ELF-1 (cell line): ENCODE measurements around the gene THSD4.
A peak's percentile ranks its signal among the peaks of the same experiment; 100 is the strongest.
"Not testable (repeated sequence)": the region's sequence is repeated elsewhere in the genome, so short reads cannot be mapped to it uniquely, and the experiment has no call there.

ENCODE experiments used
- DNase-seq: peaks from one replicate; pipeline ENCODE4 v3.0.0-alpha.2; 2016; ENCODE audit warnings: low read depth, low spot score

Gene THSD4

DNA sequence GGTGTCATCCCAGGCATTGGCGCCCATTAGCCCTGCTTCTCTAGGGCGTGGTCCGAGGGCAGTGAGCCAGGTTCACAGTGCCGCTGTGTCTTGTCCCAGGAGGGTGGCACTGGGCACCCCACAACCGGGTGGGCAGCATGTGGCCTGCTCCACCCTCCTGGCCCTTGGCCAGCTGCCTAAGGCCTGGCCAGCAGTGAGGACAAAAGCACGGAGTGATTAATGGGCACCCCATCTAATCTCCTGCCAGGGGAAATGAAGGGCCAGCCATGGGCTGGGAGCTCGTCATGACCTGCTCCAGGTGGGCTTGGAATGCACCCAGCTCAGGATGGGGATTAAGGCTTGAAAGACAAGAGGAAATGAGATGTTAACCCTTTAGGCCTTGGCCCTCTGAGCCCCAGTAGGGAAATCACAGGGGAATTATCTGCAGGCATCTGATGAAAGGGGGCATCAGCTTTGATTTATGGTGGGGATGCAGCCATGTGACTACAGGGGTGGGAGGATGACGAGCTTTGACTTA, 5.2 kb downstream of the THSD4 start:
- DNase-seq: no peak

DNA sequence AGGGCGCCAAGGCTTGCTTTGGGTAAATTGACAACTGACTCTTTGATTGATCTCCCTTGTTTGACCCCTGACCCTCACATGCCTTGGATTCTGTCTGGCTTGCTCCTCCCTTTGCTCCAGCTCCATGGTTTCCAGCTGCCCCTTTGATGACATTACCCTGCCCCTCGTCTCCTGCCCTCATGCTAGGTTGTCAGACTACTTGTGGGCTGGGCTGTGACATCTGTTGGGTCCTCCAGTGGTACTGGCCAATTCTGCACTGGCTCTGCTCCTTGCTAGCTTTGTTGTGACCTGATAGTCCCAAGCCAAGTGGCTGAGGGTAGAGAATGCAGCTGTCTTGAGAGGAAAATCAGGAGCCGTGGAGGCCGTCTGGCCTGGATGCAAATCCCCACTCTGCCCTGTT, 6.2 kb downstream of the THSD4 start:
- DNase-seq: peak; percentile 87

DNA sequence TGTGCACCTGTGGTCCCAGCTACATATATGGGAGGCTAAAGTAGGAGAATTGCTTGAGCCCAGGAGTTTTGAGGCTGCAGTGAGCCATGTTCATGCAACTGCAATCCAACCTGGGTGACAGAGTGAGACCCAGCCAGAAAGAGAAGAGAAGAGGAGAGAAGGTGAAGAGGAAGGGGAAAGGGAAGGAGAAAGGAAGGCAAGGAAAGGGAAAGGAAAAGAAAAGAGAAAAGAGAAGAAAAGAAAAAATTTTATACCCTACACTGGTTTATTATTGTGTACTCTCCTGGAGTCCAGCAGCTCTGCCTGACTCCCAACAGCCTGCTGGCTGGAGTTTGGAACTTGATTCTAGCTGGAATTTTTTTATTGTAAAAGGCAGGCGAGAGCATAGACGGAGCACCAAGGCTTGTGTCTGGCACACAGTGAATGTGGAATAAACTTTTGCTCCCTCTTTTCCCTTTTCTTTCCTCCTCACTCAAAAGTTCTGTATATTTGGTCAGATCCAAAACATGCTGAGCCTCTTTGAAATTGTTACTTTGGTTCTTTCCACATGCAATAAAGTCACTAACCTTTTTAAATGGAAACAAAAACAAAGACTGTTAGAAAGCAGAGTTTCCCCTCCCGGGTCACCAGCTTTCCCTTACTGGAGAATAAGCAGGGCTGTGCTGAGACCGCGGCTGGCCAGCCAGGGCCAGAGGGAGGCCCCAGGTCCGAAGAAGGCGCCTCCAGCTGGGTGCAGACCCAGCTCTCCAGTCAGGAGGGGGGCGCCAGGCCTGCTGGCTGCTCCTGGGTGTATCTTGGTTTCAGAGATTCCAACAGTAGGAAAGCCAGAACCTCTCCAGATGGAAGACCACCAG, 9.9 kb downstream of the THSD4 start:
- no peak for DNase-seq

DNA sequence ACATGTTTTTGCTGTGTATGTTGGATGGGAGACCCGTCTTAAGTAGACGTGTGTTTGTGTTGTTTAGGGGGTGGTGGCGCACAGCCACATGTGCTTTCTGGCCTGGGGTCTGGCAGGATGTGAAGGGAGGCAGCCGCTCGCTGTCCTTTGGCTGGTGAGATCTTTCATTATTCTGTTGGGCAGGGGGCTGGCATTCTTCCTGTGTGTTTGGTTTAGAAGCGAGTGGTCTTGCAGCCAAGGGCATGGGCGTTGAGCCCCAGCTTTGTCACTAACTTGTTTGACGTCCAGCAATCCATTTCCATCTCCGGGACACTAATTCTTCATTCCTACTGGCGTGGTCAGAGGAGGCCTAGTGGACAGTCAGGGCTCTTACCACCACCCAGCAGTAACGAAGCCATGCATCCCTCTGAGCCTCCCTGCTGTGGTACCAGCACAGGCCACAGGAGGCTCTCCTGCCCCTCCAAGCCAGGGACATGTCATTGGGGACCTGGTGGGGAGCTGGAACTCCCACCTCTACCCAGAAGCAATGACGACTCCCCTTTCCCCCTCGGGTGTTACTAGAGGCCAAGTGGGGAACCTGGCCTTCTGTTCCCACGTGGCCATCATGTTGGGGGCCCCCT, 10.7 kb downstream of the THSD4 start:
- peak; percentile 50 for DNase-seq

DNA sequence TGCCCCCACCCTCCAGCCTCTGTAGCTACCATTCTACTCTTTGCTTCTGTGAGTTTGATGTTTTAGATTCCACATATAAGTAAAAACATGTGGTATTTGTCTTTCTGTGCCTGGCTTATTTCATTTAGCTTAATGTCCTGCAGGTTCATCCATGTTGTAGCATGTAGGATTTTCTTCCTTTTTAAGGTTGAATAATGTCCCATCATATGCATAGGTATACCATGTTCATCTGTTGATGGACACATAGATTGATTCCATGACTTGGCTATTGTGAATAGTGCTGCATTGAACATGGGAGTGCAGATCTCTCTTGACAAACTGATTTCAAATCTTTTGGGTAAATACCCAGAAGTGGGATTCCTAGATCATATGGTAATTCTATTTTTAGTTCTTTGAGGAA, 11.8 kb downstream of the THSD4 start:
- DNase-seq: no peak

DNA sequence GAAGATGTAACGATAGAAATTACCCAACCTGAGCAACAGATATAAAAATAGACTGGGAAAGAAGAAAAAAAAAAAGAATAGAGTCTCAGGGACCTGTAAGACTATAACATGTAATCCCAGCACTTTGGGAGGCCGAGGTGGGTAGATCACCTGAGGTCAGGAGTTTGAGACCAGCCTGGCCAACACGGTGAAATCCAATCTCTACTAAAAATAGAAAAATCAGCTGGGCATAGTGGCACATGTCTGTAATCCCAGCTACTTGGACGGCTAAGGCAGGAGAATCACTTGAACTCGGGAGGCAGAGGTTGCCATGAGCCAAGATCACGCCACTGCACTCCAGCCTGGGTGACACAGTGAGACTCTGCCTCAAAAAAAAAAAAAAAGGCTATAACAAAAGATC, 12.9 kb downstream of the THSD4 start:
- DNase-seq: not testable (repeated sequence)

DNA sequence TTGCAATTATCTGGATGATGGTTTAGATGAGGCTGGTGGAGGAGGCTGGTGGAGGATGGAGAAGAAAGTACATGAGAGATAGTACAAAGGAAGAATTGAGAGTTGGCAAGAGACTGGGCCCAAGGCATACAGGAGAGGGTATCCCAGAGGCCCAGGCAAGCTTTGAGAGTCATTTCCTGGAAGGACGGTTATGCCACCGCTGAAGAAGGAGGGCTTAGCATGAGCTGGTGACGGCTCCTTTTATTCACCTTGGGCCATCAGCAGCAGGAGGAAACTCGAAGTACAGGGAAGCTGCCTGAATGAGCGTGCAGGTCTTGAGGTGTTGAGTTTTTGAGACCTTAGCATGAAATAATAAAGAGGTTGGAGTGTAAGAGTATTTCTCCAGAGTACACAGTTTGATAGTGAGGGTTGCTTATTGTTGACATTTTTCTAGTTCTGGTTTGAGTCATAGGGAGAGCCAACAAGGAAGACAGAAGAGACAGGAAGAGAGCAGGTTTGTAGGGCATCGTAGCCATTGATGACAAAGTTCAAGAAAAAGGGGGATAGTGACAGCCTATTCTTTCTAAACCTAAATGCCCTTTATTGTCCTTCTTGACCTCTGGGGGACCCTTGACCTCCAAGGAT, 13.8 kb downstream of the THSD4 start:
- no peak for DNase-seq

DNA sequence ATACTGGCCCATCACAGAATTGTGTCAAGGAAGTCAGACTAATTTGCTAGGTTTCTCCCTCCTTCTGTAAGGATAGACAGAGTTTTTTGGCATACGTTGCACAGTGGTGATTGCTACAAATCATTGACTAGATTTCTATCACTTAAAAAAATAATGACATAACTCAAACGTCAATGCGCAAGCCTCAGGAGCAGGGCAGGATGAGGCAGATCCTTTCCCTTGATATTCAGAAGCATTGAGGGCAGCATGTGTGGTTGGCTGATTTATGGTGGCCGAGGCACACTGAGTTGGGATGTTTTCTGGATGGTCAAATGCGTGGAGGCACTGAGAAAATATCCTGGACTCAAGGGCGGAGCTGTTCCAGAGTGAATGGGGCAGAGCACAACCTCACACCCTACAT, 14.4 kb downstream of the THSD4 start:
- no peak for DNase-seq

DNA sequence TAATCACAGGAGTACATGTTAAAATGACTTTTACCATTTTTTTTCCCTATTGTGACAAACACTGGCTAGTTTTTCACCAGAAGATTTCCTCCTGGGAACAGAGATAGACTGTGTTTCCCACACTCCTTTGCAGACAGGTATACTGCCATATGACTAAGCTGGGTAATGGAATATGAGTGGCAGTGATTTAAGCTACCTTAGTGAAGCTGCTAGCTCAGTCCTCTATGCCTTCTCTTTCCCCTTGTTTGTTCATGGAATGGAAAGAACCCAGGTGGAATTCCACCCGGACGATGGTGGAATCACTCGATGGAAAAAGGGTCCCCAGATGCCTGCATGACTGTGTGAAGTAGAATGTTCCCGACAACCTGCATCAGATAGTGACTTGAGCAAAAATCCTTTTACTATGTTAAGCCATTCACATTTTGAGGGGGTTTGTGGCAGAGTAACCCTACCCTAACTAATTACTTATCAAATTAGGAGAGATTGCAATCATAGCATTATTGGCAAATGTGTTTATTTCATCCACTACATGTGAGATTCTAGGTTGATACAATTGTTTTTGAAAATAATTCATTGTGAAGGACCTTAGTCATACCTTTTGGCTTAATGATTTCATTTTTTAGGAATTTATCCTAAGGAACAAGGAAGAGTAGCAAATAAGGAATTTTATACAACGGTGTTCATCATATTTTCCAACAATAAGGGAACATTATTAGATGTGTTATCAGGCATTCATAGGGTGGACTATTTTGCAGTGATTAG, 16.5 kb downstream of the THSD4 start:
- no peak for DNase-seq

DNA sequence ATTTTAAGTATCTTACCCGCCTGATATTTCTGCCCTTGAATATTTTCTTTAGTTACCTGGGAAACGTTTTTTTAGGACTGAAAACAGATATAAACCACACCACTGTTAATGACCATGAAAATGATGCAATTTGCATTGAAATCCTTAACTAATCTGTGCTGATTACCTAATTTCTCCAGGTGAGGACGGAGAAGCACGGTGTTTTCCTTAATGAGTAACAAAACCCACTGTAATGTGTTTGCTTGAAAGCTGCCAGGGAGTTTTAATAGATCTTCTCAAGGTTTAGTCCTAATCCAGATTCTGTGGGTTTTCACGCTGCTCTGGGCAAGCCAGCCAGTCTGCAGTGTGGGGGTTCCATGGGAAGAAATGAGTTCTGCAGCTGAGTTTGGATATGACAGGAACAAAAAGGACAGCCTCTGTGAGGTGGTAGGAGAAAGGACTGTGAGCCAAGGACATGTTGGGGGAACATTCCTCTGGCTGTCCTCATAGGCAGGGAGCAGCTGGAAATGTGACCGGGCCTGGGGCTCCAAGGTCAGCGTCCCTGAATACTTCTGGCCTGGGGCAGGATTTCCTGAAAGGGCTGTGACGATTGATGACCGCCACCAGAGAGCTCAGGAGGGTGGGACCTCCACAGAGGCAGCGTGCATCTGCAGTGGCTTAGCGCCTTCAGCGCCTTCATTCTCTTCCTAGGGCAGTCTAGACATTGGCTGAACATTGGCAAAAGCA, 18.6 kb downstream of the THSD4 start:
- DNase-seq: peak; percentile 72

DNA sequence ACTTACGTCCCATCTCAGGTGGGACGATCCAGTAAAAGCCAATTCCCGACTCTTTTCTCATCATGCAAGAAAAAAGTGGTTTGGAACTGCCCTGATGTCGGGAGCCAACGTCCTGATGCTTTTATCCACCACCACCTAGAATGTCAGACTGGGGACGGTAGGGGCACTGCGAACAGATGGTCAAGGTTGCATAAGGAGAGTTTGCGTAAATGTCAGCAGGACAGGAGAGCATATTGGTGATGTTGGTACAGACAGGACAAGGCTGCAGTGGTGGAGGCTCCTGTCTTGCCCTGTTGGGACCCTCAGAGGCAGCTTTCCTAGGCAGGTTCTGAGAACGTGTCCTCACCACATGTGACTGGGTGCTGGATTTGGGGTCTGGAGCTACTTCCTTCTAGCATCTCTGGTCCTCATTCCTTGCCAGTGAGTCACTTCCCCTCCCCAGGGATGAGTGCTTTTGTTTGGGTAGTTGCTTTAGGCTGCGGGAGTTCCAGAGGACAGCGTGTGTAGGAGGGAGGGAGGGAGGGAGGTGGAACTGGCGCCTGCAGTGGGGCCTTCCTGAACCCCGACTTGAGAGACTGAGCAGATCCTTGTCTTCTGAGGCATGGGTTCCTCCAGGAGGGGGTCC, 21.0 kb downstream of the THSD4 start:
- peak; percentile 66 for DNase-seq

DNA sequence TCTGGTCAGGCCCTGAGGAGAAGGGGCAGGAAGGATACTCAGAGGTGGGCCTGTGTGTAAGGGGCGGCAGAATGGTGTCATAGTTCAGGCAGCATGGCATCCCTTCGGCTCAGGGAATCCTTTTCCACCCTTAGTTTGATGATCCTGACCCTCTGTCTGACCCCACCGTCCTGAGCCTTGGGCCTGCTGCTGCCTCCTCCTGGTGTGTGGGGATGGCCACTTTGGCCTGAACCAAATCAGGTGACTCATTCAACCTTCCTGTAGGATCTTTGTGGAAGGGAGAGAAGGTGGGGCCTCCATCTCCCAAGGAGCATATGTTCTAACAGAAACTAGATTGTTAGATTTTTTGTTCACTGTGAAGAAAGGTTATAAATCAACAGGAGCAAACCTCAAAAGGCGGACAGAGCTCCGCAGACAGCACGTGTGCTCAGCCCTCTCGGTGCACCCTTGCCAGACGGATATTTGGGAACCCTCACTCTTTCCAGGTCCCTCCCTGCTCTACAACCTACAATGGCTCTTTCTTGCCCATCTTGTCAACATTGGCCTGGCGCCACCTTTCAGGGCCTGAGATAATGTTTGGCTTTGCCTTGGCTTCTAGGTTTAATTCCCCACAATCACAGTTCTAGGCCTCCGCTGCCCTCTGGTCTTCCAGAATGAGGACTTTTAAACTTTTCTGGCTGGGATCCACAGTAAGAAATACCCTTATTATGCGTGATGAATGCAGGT, 21.7 kb downstream of the THSD4 start:
- DNase-seq: no peak

DNA sequence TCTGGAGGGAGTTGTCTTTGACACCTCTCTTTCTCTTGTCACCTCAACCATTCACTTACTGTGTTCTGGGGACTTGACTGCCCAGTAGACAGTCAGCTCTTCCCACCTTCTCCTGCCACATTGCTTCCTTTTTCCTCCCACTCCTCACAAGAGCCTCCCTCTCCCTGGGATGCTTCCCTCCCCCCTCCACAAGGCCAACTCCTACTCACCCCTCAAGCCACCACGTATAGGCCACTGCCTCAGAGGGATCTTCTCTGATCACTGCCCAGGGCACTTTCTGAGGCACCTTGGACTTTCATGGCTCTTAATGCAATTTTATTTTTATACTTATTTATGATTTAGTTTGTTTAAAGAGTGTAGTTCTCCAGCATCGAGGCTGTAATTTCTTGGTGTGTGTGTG, 23.2 kb downstream of the THSD4 start:
- DNase-seq: no peak

DNA sequence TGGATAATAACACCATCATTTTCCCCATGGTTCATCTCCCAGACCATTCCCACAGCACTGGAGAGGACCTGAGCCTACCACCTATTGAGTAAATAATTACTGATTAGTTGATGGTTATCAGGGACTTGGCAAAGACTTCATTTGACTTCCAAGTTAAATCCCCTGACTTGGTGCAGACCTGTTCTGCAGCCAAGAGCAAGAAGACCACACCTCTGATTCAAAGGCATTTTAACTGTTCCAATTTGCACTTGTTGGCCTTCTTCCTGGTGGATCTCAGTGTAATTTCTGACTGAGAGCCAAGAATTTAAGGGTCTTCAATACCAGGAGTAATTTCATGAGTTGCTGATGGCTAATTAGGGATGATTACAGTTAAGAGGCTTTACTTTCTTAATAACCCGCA, 24.0 kb downstream of the THSD4 start:
- no peak for DNase-seq

DNA sequence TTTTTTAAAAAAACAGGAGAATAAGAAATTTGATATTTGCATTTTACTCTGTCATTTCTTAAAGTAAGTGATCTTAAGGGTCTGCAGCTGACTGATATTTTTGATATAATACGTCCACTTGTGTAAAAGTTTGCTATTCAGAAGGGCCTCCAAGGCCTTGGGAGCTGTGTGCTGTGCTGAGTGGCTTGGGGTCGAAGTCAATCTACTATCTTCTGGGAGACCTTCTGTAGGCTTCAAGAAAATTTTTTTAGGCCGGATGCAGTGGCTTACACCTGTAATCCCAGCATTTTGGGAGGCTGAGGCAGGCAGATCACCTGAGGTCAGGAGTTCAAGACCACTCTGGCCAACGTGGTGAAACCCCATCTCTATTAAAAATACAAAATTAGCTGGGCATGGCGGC, 26.3 kb downstream of the THSD4 start:
- DNase-seq: no peak

DNA sequence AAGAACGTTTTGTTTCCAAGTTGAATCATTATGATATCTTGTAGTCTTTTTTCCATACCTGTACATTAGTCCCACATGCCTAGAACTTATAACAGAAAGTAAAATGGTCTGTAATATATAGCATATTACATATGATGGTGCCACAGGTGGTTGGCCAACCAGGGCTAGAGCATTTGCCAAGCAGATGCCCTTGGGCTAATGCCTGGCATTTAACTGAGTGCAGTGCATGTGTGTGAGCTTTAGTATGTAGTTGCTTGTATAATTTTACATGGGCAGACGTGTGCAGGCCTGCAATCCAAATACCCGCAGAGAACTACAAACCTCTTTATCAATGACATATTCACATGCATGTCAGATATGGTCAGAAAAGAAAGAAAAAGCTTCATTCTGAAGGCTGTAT, 27.5 kb downstream of the THSD4 start:
- DNase-seq: no peak

DNA sequence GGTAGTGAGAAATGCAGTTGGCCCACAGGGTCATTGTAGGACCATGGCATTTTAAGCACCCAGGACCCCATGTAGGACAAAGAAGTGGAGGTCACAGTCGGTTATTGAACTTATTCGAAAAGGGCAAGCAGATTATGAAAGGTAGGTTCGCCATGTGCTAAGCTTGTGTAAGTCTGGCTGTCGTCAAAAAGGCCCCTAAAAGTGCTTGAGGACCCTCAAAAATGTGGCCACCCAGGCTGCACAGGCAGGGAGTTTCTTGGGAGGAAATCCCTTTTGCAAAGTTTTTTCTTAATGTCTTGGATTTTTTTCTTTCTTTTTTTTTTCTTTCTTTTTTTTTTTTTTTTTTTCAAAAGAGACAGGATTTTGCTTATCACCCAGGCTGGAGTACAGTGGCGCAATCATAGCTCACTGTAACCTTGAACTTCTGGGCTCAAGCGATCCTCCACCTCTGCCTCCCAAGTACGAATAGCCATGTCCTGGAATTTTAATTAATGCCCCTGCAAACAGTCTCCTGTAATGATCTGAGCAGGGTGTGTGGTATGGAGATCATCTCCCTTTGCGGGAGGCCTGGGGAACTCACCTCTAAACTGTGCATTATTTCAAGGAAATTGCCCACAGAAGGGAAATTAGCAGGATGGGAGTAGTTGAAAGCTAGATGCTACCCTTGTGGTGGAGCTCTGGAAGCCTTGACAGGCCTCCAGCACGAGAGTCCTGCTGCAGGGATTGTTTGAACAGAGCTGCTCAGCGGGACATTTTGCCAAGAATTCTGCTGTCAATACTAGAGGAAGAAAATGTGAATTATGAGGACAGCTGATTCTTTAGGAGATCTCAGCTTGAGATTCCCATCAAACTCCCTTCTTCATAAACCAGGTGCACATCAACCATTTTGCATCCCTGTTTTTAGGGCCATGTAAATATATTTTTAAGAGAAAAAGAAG, 28.4 kb downstream of the THSD4 start:
- DNase-seq: no peak

DNA sequence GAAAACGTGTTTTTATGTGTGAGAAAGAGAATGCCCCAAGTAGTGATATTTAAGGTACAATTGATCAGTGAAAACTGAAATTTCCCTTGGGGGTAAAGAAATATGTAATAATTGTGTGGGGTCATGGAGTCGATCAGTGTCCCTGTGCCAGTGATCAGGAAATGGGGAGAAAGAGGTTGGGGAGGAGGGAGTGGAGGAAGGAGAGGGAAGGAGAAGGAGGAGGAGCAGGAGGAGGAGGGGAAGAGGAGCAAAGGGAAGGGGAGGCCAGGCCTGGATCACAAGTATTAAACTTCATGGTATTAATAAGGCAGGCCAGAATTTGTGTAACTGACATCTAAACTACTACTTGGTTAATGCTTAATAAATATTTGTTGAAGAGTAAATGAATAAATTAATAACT, 30.4 kb downstream of the THSD4 start:
- no peak for DNase-seq

DNA sequence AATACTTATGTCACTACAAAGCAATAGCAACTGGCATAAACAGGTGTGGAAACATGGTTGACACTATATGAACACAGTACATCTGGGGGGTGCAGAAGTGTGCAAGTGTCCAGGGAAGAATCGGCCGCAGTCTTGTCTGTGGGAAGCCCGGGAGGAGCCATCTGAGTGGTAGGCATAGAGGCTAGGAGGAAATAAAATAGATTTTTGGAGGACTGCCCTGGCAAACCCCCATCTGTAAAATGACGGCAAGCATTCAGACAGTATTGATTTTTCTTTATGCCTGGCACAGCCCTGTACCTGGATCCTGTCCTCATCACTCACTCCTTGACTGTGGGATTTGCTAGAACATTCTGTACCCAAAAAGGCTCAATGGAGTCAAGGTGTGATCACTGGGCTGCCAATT, 31.3 kb downstream of the THSD4 start:
- DNase-seq: no peak
